Activated CD4-positive, alpha-beta memory T cell treated with anti-CD3 and anti-CD28 coated beads for 36 hours (primary cell): Measurements from ENCODE around the gene PODXL2. TPM values are rescaled to one million over a fixed set of nuclear protein-coding genes. Genes with fewer than 3 reads are reported as not detected.
"Not testable (repeated sequence)": the region's sequence is repeated elsewhere in the genome, so short reads cannot be mapped to it uniquely, and the experiment has no call there.

ENCODE experiments used
- CTCF ChIA-PET: fragments of 350-600 bp; sonication (Branson Sonifier 250); formaldehyde crosslinking; loops from one replicate; lab custom pipeline; 2021; ENCODE audit warnings: antibody characterized with exemption, inconsistent platforms; lab: Charles Lee
- POLR2A ChIA-PET: fragments of 350-600 bp; sonication (Branson Sonifier 250); formaldehyde crosslinking; loops from one replicate; lab custom pipeline; 2021; ENCODE audit warnings: antibody characterized with exemption; lab: Charles Lee
- DNase-seq: peaks from one replicate; pipeline ENCODE4 v3.0.0-alpha.2; 2020
- H3K27ac Mint-ChIP-seq: one replicate; pipeline ENCODE4 v1.8.0; 2021; ENCODE audit warnings: mixed read lengths
- H3K27me3 Mint-ChIP-seq: one replicate; pipeline ENCODE4 v1.8.0; 2021; ENCODE audit warnings: mixed read lengths
- H3K36me3 Mint-ChIP-seq: one replicate; pipeline ENCODE4 v1.8.0; 2021; ENCODE audit warnings: mixed read lengths
- H3K4me1 Mint-ChIP-seq: one replicate; pipeline ENCODE4 v1.8.0; 2021; ENCODE audit warnings: low read depth, mixed read lengths
- H3K4me3 Mint-ChIP-seq: one replicate; pipeline ENCODE4 v1.8.0; 2021; ENCODE audit warnings: mild to moderate bottlenecking, mixed read lengths
- H3K9me3 Mint-ChIP-seq: one replicate; pipeline ENCODE4 v1.8.0; 2021; ENCODE audit warnings: mixed read lengths
- intact Hi-C: fragments of 100-400 bp; cut with micrococcal nuclease; formaldehyde crosslinking; loops from one replicate; pipeline ENCODE4 v1.15.1; 2023
- total RNA-seq, 2 experiments: library from RNA; stranded (reverse); gene quantifications; one replicate each; pipeline ENCODE4 v1.2.3, GENCODE V29; 2021

PODXL2 gene
- total RNA-seq, 2 experiments from 2014 or later: 1.2 to 1.3 TPM

GRCh38 chr3:127590593-127591465, 38.2 kb upstream of the PODXL2 start, which contains the start of gene TPRA1:
Gene TPRA1, minus strand, starts transcription at chr3:127590733. Its CDS starts 10,587 bp downstream, at chr3:127580146.
- intact Hi-C loops: loop anchor here (1.0 to 2.0 kb wide), 3 partner anchors 7 to 82 kb away; partner anchors contain the start of genes ABTB1 and MCM2
- peaks cover 23% of the 10 kb centered on the region for H3K4me1 Mint-ChIP-seq
- no peaks in the 10 kb centered on the region for H3K9me3 Mint-ChIP-seq
- POLR2A ChIA-PET: interaction anchor here (0.6 to 1.4 kb wide), 2 partner anchors 15 to 109 kb away, joined by 3 to 5 read pairs; no protein-coding TSS in a partner anchor
- CTCF ChIA-PET: interaction anchor here (0.6 to 8.2 kb wide), 3 partner anchors 16 to 123 kb away, joined by 3 to 80 read pairs (median 3); no protein-coding TSS in a partner anchor
- DNase-seq: peak; percentile 85
- H3K27ac Mint-ChIP-seq: peak within 1 kb of the TSS; percentile 92
- H3K27me3 Mint-ChIP-seq: no peaks in the 10 kb centered on the region
- H3K36me3 Mint-ChIP-seq: no peaks in the 10 kb centered on the region
- H3K4me3 Mint-ChIP-seq: peak within 1 kb of the TSS; percentile 80

- intact Hi-C loops: no loop called here
- no peaks in the 10 kb centered on the region for H3K9me3 Mint-ChIP-seq
- ChIA-PET CTCF (no interaction called here), POLR2A (no interaction called here)
- H3K4me3 Mint-ChIP-seq: no peak overlapping the region
- H3K4me1 Mint-ChIP-seq: peaks cover 27% of the 10 kb centered on the region
- H3K36me3 Mint-ChIP-seq: peaks cover under 1% of the 10 kb centered on the region
- no peak for DNase-seq
- H3K27me3 Mint-ChIP-seq: no peaks in the 10 kb centered on the region
- H3K27ac Mint-ChIP-seq: no peak overlapping the region
These were observed 35.8 kb upstream of the PODXL2 start for GRCh38 chr3:127593178-127593577.

GRCh38 chr3:127595303-127595702, 33.7 kb upstream of the PODXL2 start:
- Mint-ChIP-seq H3K36me3 (peaks cover 13% of the 10 kb centered on the region), H3K27me3 (no peaks in the 10 kb centered on the region), H3K27ac (no peak overlapping the region), H3K4me1 (peaks cover 29% of the 10 kb centered on the region), H3K4me3 (no peak overlapping the region), H3K9me3 (no peaks in the 10 kb centered on the region)
- ChIA-PET CTCF (interaction anchor here (1.2 kb wide), 1 partner anchor 20 kb away, joined by 5 read pairs; no protein-coding TSS in a partner anchor), POLR2A (no interaction called here)
- no peak for DNase-seq
- intact Hi-C loops: loop anchor here (5.0 kb wide), 1 partner anchor 37 kb away; no protein-coding TSS in a partner anchor

- DNase-seq: no peak
- CTCF ChIA-PET: interaction anchor here (1.7 to 4.2 kb wide), 2 partner anchors 22 to 49 kb away, joined by 6 to 29 read pairs; no protein-coding TSS in a partner anchor
- POLR2A ChIA-PET: interaction anchor here (0.6 to 3.6 kb wide), 5 partner anchors 8 to 245 kb away, joined by 3 to 15 read pairs (median 6); no protein-coding TSS in a partner anchor
- Mint-ChIP-seq H3K36me3 (peaks cover 32% of the 10 kb centered on the region), H3K4me3 (peak overlapping the region; percentile 92), H3K9me3 (no peaks in the 10 kb centered on the region), H3K27me3 (no peaks in the 10 kb centered on the region), H3K27ac (peak overlapping the region; percentile 35), H3K4me1 (peaks cover 38% of the 10 kb centered on the region)
- intact Hi-C loops: loop anchor here (5.0 kb wide), 1 partner anchor 35 kb away; no protein-coding TSS in a partner anchor
These were observed 31.8 kb upstream of the PODXL2 start for GRCh38 chr3:127597020-127597771.

- CTCF ChIA-PET: interaction anchor here (0.9 to 4.2 kb wide), 3 partner anchors 10 to 52 kb away, joined by 3 to 29 read pairs (median 3); no protein-coding TSS in a partner anchor
- no peak for DNase-seq
- peaks cover 44% of the 10 kb centered on the region for H3K4me1 Mint-ChIP-seq
- POLR2A ChIA-PET: interaction anchor here (0.8 to 3.6 kb wide), 5 partner anchors 10 to 525 kb away, joined by 3 to 15 read pairs (median 4); partner anchors contain the start of gene RUVBL1
- H3K9me3 Mint-ChIP-seq: no peaks in the 10 kb centered on the region
- intact Hi-C loops: loop anchor here (1.0 to 5.0 kb wide), 5 partner anchors 9 to 453 kb away; partner anchors contain the start of genes ABTB1, SEC61A1 and TPRA1
- no peaks in the 10 kb centered on the region for H3K27me3 Mint-ChIP-seq
- peaks cover 39% of the 10 kb centered on the region for H3K36me3 Mint-ChIP-seq
- peak overlapping the region; percentile 92 for H3K4me3 Mint-ChIP-seq
- H3K27ac Mint-ChIP-seq: peak overlapping the region; percentile 90
These were observed 30.0 kb upstream of the PODXL2 start for GRCh38 chr3:127598841-127599570.

GRCh38 chr3:127600749-127601456, 28.1 kb upstream of the PODXL2 start:
- POLR2A ChIA-PET: interaction anchor here (3.6 kb wide), 1 partner anchor 71 kb away, joined by 15 read pairs; no protein-coding TSS in a partner anchor
- intact Hi-C loops: no loop called here

GRCh38 chr3:127604035-127604434, 24.9 kb upstream of the PODXL2 start:
- Mint-ChIP-seq H3K4me3 (no peak overlapping the region), H3K4me1 (peaks cover 34% of the 10 kb centered on the region), H3K27me3 (no peaks in the 10 kb centered on the region), H3K36me3 (peaks cover 78% of the 10 kb centered on the region), H3K27ac (no peak overlapping the region), H3K9me3 (no peaks in the 10 kb centered on the region)
- POLR2A ChIA-PET: no interaction called here
- CTCF ChIA-PET: no interaction called here
- no peak for DNase-seq
- intact Hi-C loops: no loop called here

More at GRCh38 chr3:127600749-127601456, 28.1 kb upstream of the PODXL2 start:
- no peak for DNase-seq
- no peaks in the 10 kb centered on the region for H3K27me3 Mint-ChIP-seq
- H3K9me3 Mint-ChIP-seq: no peaks in the 10 kb centered on the region
- peaks cover 46% of the 10 kb centered on the region for H3K4me1 Mint-ChIP-seq
- no peak overlapping the region for H3K27ac Mint-ChIP-seq
- CTCF ChIA-PET: no interaction called here
- H3K36me3 Mint-ChIP-seq: peaks cover 53% of the 10 kb centered on the region
- peak overlapping the region; percentile 29 for H3K4me3 Mint-ChIP-seq

GRCh38 chr3:127604546-127605165, 24.3 kb upstream of the PODXL2 start:
- POLR2A ChIA-PET: no interaction called here
- Mint-ChIP-seq H3K27me3 (no peaks in the 10 kb centered on the region), H3K4me1 (peaks cover 28% of the 10 kb centered on the region), H3K27ac (no peak overlapping the region), H3K9me3 (no peaks in the 10 kb centered on the region), H3K36me3 (peaks cover 77% of the 10 kb centered on the region), H3K4me3 (no peak overlapping the region)
- intact Hi-C loops: no loop called here
- no peak for DNase-seq
- CTCF ChIA-PET: no interaction called here

GRCh38 chr3:127605547-127605946, 23.4 kb upstream of the PODXL2 start:
- peaks cover 23% of the 10 kb centered on the region for H3K4me1 Mint-ChIP-seq
- DNase-seq, H3K27me3 Mint-ChIP-seq, CTCF ChIA-PET, H3K27ac Mint-ChIP-seq, H3K9me3 Mint-ChIP-seq, intact Hi-C loops, H3K4me3 Mint-ChIP-seq: not testable (repeated sequence)
- peaks cover 79% of the 10 kb centered on the region for H3K36me3 Mint-ChIP-seq
- POLR2A ChIA-PET: interaction anchor here (0.6 to 1.0 kb wide), 2 partner anchors 21 to 1193 kb away, joined by 3 to 5 read pairs; no protein-coding TSS in a partner anchor

GRCh38 chr3:127606086-127606805, 22.7 kb upstream of the PODXL2 start:
- no peaks in the 10 kb centered on the region for H3K27me3 Mint-ChIP-seq
- H3K9me3 Mint-ChIP-seq: no peaks in the 10 kb centered on the region
- CTCF ChIA-PET: no interaction called here
- H3K27ac Mint-ChIP-seq: no peak overlapping the region
- peaks cover 79% of the 10 kb centered on the region for H3K36me3 Mint-ChIP-seq
- H3K4me3 Mint-ChIP-seq: no peak overlapping the region
- H3K4me1 Mint-ChIP-seq: peaks cover 18% of the 10 kb centered on the region
- intact Hi-C loops: no loop called here
- POLR2A ChIA-PET: interaction anchor here (1.0 kb wide), 1 partner anchor 21 kb away, joined by 3 read pairs; no protein-coding TSS in a partner anchor
- no peak for DNase-seq
